ENCODE results near the gene N4BP2L1.
A peak's percentile ranks its signal among the peaks of the same experiment; 100 is the strongest.

The N4BP2L1 gene

GRCh38 chr13:32426990-32427851, 709 bp downstream of the N4BP2L1 start:
- peak overlapping the region; percentile 56 for H3K4me3 ChIP-seq (ENCODE audit: low read depth, low read length)
- in situ Hi-C loops (cut with HindIII; ENCODE audit: low sequenced_read_pairs), result no loop called here
- no peak for TF ChIP-seq CTCF (IDR thresholded peaks at IDR 0.05; ENCODE audit: low read depth, low read length)
- DNase-seq (ENCODE audit: low read depth, low spot score), result peak; percentile 23

GRCh38 chr13:32426191-32426989, 1.5 kb downstream of the N4BP2L1 start:
- in situ Hi-C loops (cut with HindIII; ENCODE audit: low sequenced_read_pairs), result no loop called here

GRCh38 chr13:32425158-32425557, 2.8 kb downstream of the N4BP2L1 start:
- DNase-seq (ENCODE audit: low read depth, low spot score), result no peak
- no peak for TF ChIP-seq CTCF (IDR thresholded peaks at IDR 0.05; ENCODE audit: low read depth, low read length)
- no peak overlapping the region for H3K4me3 ChIP-seq (ENCODE audit: low read depth, low read length)
- in situ Hi-C loops (cut with HindIII; ENCODE audit: low sequenced_read_pairs), result no loop called here

More at GRCh38 chr13:32426191-32426989, 1.5 kb downstream of the N4BP2L1 start:
- no peak for TF ChIP-seq CTCF (IDR thresholded peaks at IDR 0.05; ENCODE audit: low read depth, low read length)
- no peak for DNase-seq (ENCODE audit: low read depth, low spot score)
- H3K4me3 ChIP-seq (ENCODE audit: low read depth, low read length), result peak overlapping the region; percentile 56

- no peak for TF ChIP-seq CTCF (IDR thresholded peaks at IDR 0.05; ENCODE audit: low read depth, low read length)
- no peak for DNase-seq (ENCODE audit: low read depth, low spot score)
- H3K4me3 ChIP-seq (ENCODE audit: low read depth, low read length), result no peak overlapping the region
- in situ Hi-C loops (cut with HindIII; ENCODE audit: low sequenced_read_pairs), result no loop called here
These were observed 4.3 kb downstream of the N4BP2L1 start for GRCh38 chr13:32423592-32423991.

DNA sequence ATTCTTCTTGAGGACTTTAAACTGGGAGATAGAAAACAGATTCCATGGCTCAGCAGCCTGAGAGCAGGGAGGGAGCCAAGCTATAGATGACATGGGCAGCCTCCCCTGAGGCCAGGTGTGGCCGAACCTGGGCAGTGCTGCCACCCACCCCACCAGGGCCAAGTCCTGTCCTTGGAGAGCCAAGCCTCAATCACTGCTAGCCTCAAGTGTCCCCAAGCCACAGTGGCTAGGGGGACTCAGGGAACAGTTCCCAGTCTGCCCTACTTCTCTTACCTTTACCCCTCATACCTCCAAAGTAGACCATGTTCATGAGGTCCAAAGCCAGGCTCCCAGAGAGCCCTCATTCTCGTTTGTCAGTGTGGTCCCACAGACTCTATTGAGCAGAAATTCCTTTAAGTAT, 8.1 kb downstream of the N4BP2L1 start:
- no peak for DNase-seq (ENCODE audit: low read depth, low spot score)
- no peak overlapping the region for H3K4me3 ChIP-seq (ENCODE audit: low read depth, low read length)
- no peak for TF ChIP-seq CTCF (IDR thresholded peaks at IDR 0.05; ENCODE audit: low read depth, low read length)
- in situ Hi-C loops (cut with HindIII; ENCODE audit: low sequenced_read_pairs), result no loop called here

DNA sequence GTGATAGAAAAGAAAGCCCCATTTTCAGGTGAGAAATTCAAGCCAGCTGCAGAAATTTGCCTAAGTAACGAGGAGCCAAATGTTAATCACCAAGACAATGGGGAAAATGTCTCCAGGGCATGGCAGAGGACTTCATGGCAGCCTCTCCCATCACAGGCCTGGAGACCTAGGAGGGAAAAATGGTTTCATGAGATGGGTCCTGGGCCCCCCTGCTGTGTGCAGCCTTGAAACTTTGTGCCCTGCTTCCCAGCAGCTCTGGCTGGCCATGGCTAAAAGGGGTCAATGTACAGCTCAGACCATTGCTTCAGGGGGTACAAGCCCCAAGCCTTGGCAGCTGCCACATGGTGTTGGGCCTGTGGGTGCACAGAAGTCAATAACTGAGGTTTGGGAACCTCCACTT, 9.9 kb downstream of the N4BP2L1 start:
- no peak for DNase-seq (ENCODE audit: low read depth, low spot score)
- TF ChIP-seq CTCF (IDR thresholded peaks at IDR 0.05; ENCODE audit: low read depth, low read length), result no peak
- in situ Hi-C loops (cut with HindIII; ENCODE audit: low sequenced_read_pairs), result no loop called here
- no peak overlapping the region for H3K4me3 ChIP-seq (ENCODE audit: low read depth, low read length)

All from astrocyte of the spinal cord (primary cell).